H9 (cell line): Measurements from ENCODE around the gene DNAJB5. TPM values are rescaled to one million over a fixed set of nuclear protein-coding genes. Genes with fewer than 3 reads are reported as not detected.
"Not testable (repeated sequence)": the region's sequence is repeated elsewhere in the genome, so short reads cannot be mapped to it uniquely, and the experiment has no call there.

Source experiments
- DNase-seq: peaks from one replicate; pipeline ENCODE4 v3.0.0-alpha.2; 2017
- H2AFZ ChIP-seq: one replicate; pipeline ENCODE4 v1.6.1; 2013; ENCODE audit warnings: mild to moderate bottlenecking, low read length, control low read depth, moderate library complexity
- H2AK5ac ChIP-seq: 2 replicates; pipeline ENCODE4 v1.6.1; 2013; ENCODE audit warnings: low read length, control low read depth, mixed read lengths; ENCODE audit not compliant: insufficient read length
- H2BK120ac ChIP-seq: one replicate; pipeline ENCODE4 v1.6.1; 2013; ENCODE audit warnings: low read depth, mild to moderate bottlenecking, low read length, control low read depth, inconsistent platforms; ENCODE audit not compliant: poor library complexity, severe bottlenecking
- H2BK12ac ChIP-seq: 2 replicates; pipeline ENCODE4 v1.6.1; 2013; ENCODE audit warnings: low read length, control low read depth, mixed read lengths, low read depth; ENCODE audit not compliant: insufficient read length
- H2BK15ac ChIP-seq: 2 replicates; pipeline ENCODE4 v1.6.1; 2013; ENCODE audit warnings: low read depth, low read length, control low read depth
- H2BK20ac ChIP-seq: one replicate; pipeline ENCODE4 v1.6.1; 2013; ENCODE audit warnings: low read depth, mild to moderate bottlenecking, low read length, control low read depth, inconsistent platforms; ENCODE audit not compliant: poor library complexity, severe bottlenecking
- H2BK5ac ChIP-seq: 2 replicates; pipeline ENCODE4 v1.6.1; 2013; ENCODE audit warnings: low read length, control low read depth, mixed read lengths; ENCODE audit not compliant: insufficient read length
- H3K14ac ChIP-seq: 2 replicates; pipeline ENCODE4 v1.6.1; 2013; ENCODE audit warnings: low read length, control low read depth; ENCODE audit not compliant: insufficient read depth
- H3K18ac ChIP-seq: 2 replicates; pipeline ENCODE4 v1.6.1; 2013; ENCODE audit warnings: low read depth, mild to moderate bottlenecking, mixed read lengths, low read length, control low read depth; ENCODE audit not compliant: insufficient read length
- H3K23ac ChIP-seq: 2 replicates; pipeline ENCODE4 v1.6.1; 2013; ENCODE audit warnings: low read length, control low read depth, mixed read lengths, low read depth; ENCODE audit not compliant: insufficient read length
- H3K23me2 ChIP-seq: 2 replicates; pipeline ENCODE4 v1.6.1; 2013; ENCODE audit warnings: low read depth, mild to moderate bottlenecking, mixed read lengths, low read length, control low read depth; ENCODE audit not compliant: insufficient read length, poor library complexity, severe bottlenecking
- H3K27ac ChIP-seq: 2 replicates; pipeline ENCODE4 v1.5.1; 2013; ENCODE audit warnings: low read length, control low read depth, mixed read lengths, low read depth; ENCODE audit not compliant: insufficient read length
- H3K27me3 ChIP-seq: 2 replicates; pipeline ENCODE4 v1.6.1; 2013; ENCODE audit warnings: low read length, control low read depth, inconsistent platforms; ENCODE audit not compliant: insufficient read depth
- H3K4ac ChIP-seq: 2 replicates; pipeline ENCODE4 v1.6.1; 2013; ENCODE audit warnings: low read depth, mild to moderate bottlenecking, control low read depth, inconsistent platforms, low read length, moderate library complexity
- H3K4me1 ChIP-seq: 2 replicates; pipeline ENCODE4 v1.6.1; 2013; ENCODE audit warnings: low read length, control low read depth, inconsistent platforms; ENCODE audit not compliant: insufficient read depth
- H3K4me2 ChIP-seq: 2 replicates; pipeline ENCODE4 v1.6.1; 2013; ENCODE audit warnings: low read length, control low read depth, mixed read lengths; ENCODE audit not compliant: insufficient read length, insufficient read depth
- H3K56ac ChIP-seq: 2 replicates; pipeline ENCODE4 v1.6.1; 2013; ENCODE audit warnings: low read depth, mild to moderate bottlenecking, mixed read lengths, low read length, control low read depth; ENCODE audit not compliant: insufficient read length
- H3K79me1 ChIP-seq: 2 replicates; pipeline ENCODE4 v1.6.1; 2013; ENCODE audit warnings: low read depth, mild to moderate bottlenecking, moderate library complexity, low read length, control low read depth, inconsistent platforms; ENCODE audit not compliant: insufficient read depth, poor library complexity, severe bottlenecking
- H3K79me2 ChIP-seq: 2 replicates; pipeline ENCODE4 v1.6.1; 2013; ENCODE audit warnings: low read length, control low read depth, inconsistent platforms; ENCODE audit not compliant: insufficient read depth
- H3K9ac ChIP-seq: 2 replicates; pipeline ENCODE4 v1.6.1; 2013; ENCODE audit warnings: low read length, control low read depth, mixed read lengths; ENCODE audit not compliant: insufficient read length; ENCODE audit errors: extremely low read depth
- H3K9me3 ChIP-seq: one replicate; pipeline ENCODE4 v1.6.1; 2013; ENCODE audit warnings: low read depth, low read length, inconsistent platforms; ENCODE audit not compliant: control insufficient read depth
- H3T11ph ChIP-seq: one replicate; pipeline ENCODE4 v1.6.1; 2013; ENCODE audit warnings: mild to moderate bottlenecking, low read length, control low read depth, inconsistent platforms
- H4K20me1 ChIP-seq: one replicate; pipeline ENCODE4 v1.6.1; 2013; ENCODE audit not compliant: control insufficient read depth, insufficient read length, insufficient read depth
- H4K5ac ChIP-seq: 2 replicates; pipeline ENCODE4 v1.6.1; 2013; ENCODE audit warnings: low read depth, mild to moderate bottlenecking, mixed read lengths, low read length, control low read depth; ENCODE audit not compliant: insufficient read length
- H4K8ac ChIP-seq: replicated peaks from 2 replicates; pipeline ENCODE4 v1.6.1; 2013; ENCODE audit warnings: low read length, control low read depth, mixed read lengths, low read depth; ENCODE audit not compliant: insufficient read length
- H4K91ac ChIP-seq: 2 replicates; pipeline ENCODE4 v1.6.1; 2013; ENCODE audit warnings: low read depth, mild to moderate bottlenecking, moderate library complexity, mixed read lengths, low read length, control low read depth; ENCODE audit not compliant: insufficient read length
- H3K27ac Mint-ChIP-seq, 3 experiments: 2 replicates in 2 of 3; 3 replicates in 1 of 3; pipeline ENCODE4 v1.8.0; 2020 to 2021; ENCODE audit warnings: mixed read lengths in 3 of 3, mild to moderate bottlenecking in 1 of 3, moderate library complexity in 1 of 3
- H3K27me3 Mint-ChIP-seq: 2 replicates; pipeline ENCODE4 v1.8.0; 2021; ENCODE audit warnings: low read depth, mild to moderate bottlenecking, moderate library complexity, mixed read lengths
- H3K36me3 Mint-ChIP-seq, 3 experiments: 2 replicates in 2 of 3; 3 replicates in 1 of 3; pipeline ENCODE4 v1.8.0; 2020 to 2021; ENCODE audit warnings: low read depth in 3 of 3, mixed read lengths in 3 of 3; ENCODE audit not compliant: insufficient read depth in 1 of 3
- H3K4me1 Mint-ChIP-seq, 2 experiments: 2 replicates each; pipeline ENCODE4 v1.8.0; 2020; ENCODE audit warnings: mixed read lengths in 2 of 2
- H3K4me3 Mint-ChIP-seq, 2 experiments: 2 replicates in 1 of 2; 3 replicates in 1 of 2; pipeline ENCODE4 v1.8.0; 2020 to 2021; ENCODE audit warnings: mild to moderate bottlenecking in 2 of 2, mixed read lengths in 2 of 2, moderate library complexity in 1 of 2
- H3K9me3 Mint-ChIP-seq, 2 experiments: 2 replicates in 1 of 2; 3 replicates in 1 of 2; pipeline ENCODE4 v1.8.0; 2020; ENCODE audit warnings: mild to moderate bottlenecking in 2 of 2, mixed read lengths in 2 of 2, moderate library complexity in 1 of 2
- WGBS: extraction: QIAGEN DNeasy Blood & Tissue Kit; methylation state at CpG from one replicate; pipeline ENCODE4 v1.1.7; 2013; ENCODE audit warnings: missing lambda C conversion rate, low lambda C conversion rate, mixed read lengths; ENCODE audit not compliant: insufficient read length; ENCODE audit errors: extremely low coverage; 5-methylcytosine and 5-hydroxymethylcytosine counted together
- total RNA-seq: library from RNA; stranded (reverse); gene quantifications from 2 replicates; pipeline ENCODE4 v1.2.1, GENCODE V29; 2021
- TF ChIP-seq, protein P1 (sequence below): fragments of 200-600 bp; sonication (generic); conservative IDR thresholded peaks from 3 replicates; pipeline ENCODE4 v1.8.0; 2021; ENCODE audit warnings: antibody characterized with exemption, mild to moderate bottlenecking

The DNAJB5 gene
- total RNA-seq, 1 experiment from 2014 or later: 38.9 TPM

DNA sequence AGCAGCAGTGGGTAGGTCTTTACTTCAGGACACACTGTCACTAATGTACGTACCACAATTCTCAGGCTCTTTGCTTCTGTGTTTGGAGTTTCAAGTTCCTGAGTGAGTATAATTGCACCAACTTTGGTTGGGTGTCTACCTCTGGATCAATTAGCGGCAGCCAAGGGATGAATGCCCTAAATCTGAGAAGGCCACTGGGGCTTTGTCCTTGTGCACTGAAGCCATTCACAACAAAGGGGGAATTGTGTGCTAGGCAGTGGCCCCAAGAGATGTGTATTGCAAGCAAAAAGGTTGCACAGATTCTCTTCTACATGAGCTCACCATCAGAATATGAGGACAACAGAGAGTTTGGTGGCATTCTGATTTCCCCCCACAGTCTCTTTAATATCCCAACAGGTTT lies 35.3 kb upstream of the DNAJB5 start:
- Histone ChIP-seq H3K4me1 (no peaks in the 10 kb centered on the region), H4K5ac (no peak overlapping the region), H3T11ph (no peak overlapping the region), H4K20me1 (no peaks in the 10 kb centered on the region), H3K9ac (no peak overlapping the region), H3K4ac (no peak overlapping the region), H3K27ac (no peak overlapping the region), H4K8ac (no peak overlapping the region), H3K27me3 (peaks cover 6% of the 10 kb centered on the region; the same call in 1 of the 2 replicates), H2BK20ac (no peak overlapping the region), H2BK12ac (no peak overlapping the region), H2AK5ac (no peak overlapping the region), H3K18ac (no peak overlapping the region), H3K56ac (no peak overlapping the region), H3K23ac (no peak overlapping the region), H3K79me1 (no peaks in the 10 kb centered on the region), H3K23me2 (peaks cover 5% of the 10 kb centered on the region), H3K4me2 (no peak overlapping the region), H2BK5ac (no peak overlapping the region), H2BK15ac (no peak overlapping the region), H3K79me2 (no peaks in the 10 kb centered on the region), H2BK120ac (no peak overlapping the region), H3K14ac (no peak overlapping the region), H2AFZ (no peak overlapping the region), H4K91ac (no peak overlapping the region), H3K9me3 (no peaks in the 10 kb centered on the region)
- no peaks in the 10 kb centered on the region for H3K36me3 Mint-ChIP-seq
- DNase-seq: no peak
- peaks cover 61% of the 10 kb centered on the region for H3K27me3 Mint-ChIP-seq
- no peaks in the 10 kb centered on the region for H3K9me3 Mint-ChIP-seq
- no CpG with 5 or more reads among the region's 2 CpGs for WGBS
- H3K4me3 Mint-ChIP-seq: no peak overlapping the region
- peaks cover 3 to 6% of the 10 kb centered on the region in 2 experiments for H3K4me1 Mint-ChIP-seq
- TF ChIP-seq, protein P1, sequence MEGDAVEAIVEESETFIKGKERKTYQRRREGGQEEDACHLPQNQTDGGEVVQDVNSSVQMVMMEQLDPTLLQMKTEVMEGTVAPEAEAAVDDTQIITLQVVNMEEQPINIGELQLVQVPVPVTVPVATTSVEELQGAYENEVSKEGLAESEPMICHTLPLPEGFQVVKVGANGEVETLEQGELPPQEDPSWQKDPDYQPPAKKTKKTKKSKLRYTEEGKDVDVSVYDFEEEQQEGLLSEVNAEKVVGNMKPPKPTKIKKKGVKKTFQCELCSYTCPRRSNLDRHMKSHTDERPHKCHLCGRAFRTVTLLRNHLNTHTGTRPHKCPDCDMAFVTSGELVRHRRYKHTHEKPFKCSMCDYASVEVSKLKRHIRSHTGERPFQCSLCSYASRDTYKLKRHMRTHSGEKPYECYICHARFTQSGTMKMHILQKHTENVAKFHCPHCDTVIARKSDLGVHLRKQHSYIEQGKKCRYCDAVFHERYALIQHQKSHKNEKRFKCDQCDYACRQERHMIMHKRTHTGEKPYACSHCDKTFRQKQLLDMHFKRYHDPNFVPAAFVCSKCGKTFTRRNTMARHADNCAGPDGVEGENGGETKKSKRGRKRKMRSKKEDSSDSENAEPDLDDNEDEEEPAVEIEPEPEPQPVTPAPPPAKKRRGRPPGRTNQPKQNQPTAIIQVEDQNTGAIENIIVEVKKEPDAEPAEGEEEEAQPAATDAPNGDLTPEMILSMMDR: no peak
- no peak overlapping the region for H3K27ac Mint-ChIP-seq

DNA sequence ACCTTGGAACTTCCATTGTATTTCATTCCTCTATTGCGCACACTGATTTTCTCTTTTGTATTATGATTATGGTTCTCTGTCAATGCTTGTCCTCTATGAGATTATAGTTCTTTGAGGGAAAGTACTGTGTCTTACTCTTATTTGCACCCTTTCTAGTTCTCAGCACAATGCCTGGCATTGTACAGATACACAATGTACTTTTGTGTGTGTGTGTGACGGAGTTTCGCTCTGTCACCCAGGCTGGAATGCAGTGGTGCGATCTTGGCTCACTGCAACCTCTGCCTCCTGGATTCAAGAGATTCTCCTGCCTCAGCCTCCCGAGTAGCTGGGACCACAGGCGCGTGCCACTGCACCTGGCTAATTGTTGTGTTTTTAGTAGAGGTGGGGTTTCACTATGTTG lies 33.5 kb upstream of the DNAJB5 start:
- not testable (repeated sequence) for H3K27ac ChIP-seq, H3K4me3 Mint-ChIP-seq, H2AFZ ChIP-seq, H4K91ac ChIP-seq, H2BK12ac ChIP-seq, H3K23me2 ChIP-seq, H3K27me3 ChIP-seq, H3K4me1 ChIP-seq, DNase-seq, H3K79me2 ChIP-seq, H2AK5ac ChIP-seq, H3T11ph ChIP-seq, H3K56ac ChIP-seq, H3K23ac ChIP-seq, H3K18ac ChIP-seq, H4K5ac ChIP-seq, H3K14ac ChIP-seq, H2BK5ac ChIP-seq, H4K20me1 ChIP-seq, H3K4me2 ChIP-seq, H3K9me3 Mint-ChIP-seq, H3K4ac ChIP-seq, H3K79me1 ChIP-seq, H3K9ac ChIP-seq, H2BK15ac ChIP-seq, H2BK20ac ChIP-seq, H3K36me3 Mint-ChIP-seq, H4K8ac ChIP-seq, H3K27ac Mint-ChIP-seq, H2BK120ac ChIP-seq, H3K9me3 ChIP-seq
- Mint-ChIP-seq H3K27me3 (peaks cover 78% of the 10 kb centered on the region), H3K4me1 (peaks cover 3 to 13% of the 10 kb centered on the region in 2 experiments)
- WGBS: no CpG with 5 or more reads among the region's 7 CpGs
